Breast epithelium (tissue), 4 donors: ENCODE data around the gene STRBP. TPM values are rescaled to one million over a fixed set of nuclear protein-coding genes. Genes with fewer than 3 reads are reported as not detected.

ENCODE experiments used
- DNase-seq, 2 donors: peaks; one replicate each; pipeline ENCODE4 v3.0.0-alpha.2; 2019; ENCODE audit warnings: low spot score in 2 of 2
- H3K27ac ChIP-seq, 2 donors: fragments of 200-600 bp; sonication (generic) in 1 of 2; one replicate each; pipeline ENCODE4 v1.5.1; 2016 to 2019; ENCODE audit warnings: mild to moderate bottlenecking in 1 of 2
- H3K27me3 ChIP-seq, 2 donors: fragments of 200-600 bp; sonication (generic) in 1 of 2; one replicate each; pipeline versions ENCODE4 v1.5.1 to v1.6.0; 2017 to 2019; ENCODE audit warnings: control low read depth in 1 of 2, mild to moderate bottlenecking in 1 of 2
- H3K36me3 ChIP-seq: fragments of 200-600 bp; one replicate; pipeline ENCODE4 v1.5.1; 2019
- H3K4me1 ChIP-seq, 2 donors: fragments of 200-600 bp; sonication (generic); one replicate each; pipeline ENCODE4 v1.5.1; 2016 to 2019; ENCODE audit warnings: control low read depth in 1 of 2
- H3K4me3 ChIP-seq, 3 donors: fragments of 200-600 bp; sonication (generic); 1 replicate in 2 of 3; 2 replicates in 1 of 3; pipeline ENCODE4 v1.5.1; 2016 to 2019; ENCODE audit warnings: mild to moderate bottlenecking in 3 of 3, moderate library complexity in 2 of 3
- H3K9me3 ChIP-seq, 2 donors: fragments of 200-600 bp; sonication (generic) in 1 of 2; one replicate each; pipeline ENCODE4 v1.5.1; 2016 to 2019; ENCODE audit warnings: control low read depth in 1 of 2
- CTCF ChIP-seq, 3 donors: fragments of 450-650 bp; IDR thresholded peaks; one replicate each; pipeline ENCODE4 v1.5.1; 2016 to 2017; ENCODE audit warnings: antibody characterized with exemption in 3 of 3, mild to moderate bottlenecking in 3 of 3, moderate library complexity in 3 of 3
- POLR2A ChIP-seq: fragments of 450-650 bp; IDR thresholded peaks from one replicate; pipeline ENCODE4 v1.6.1; 2016; ENCODE audit warnings: antibody characterized with exemption, mild to moderate bottlenecking, moderate library complexity
- POLR2AphosphoS5 ChIP-seq, 3 donors: sonication (generic); formaldehyde crosslinking; IDR thresholded peaks; one replicate each; pipeline ENCODE4 v1.6.1; 2017; ENCODE audit warnings: antibody characterized with exemption in 3 of 3
- intact Hi-C: fragments of 100-400 bp; cut with DNase I; formaldehyde crosslinking; loops from one replicate; pipeline ENCODE4 v1.15.1; 2023; ENCODE audit warnings: low total_unique reads
- total RNA-seq, 3 donors: library from RNA; depleted of rRNA; stranded (reverse); fragments of >200 nt; gene quantifications; one replicate each; pipeline ENCODE4 v1.1.0, GENCODE V29; 2016

Gene STRBP
- total RNA-seq, 3 donors from 2014 or later, result 8.0 to 37.0 (median 22.6) TPM

- no peaks in the 10 kb centered on the region for H3K27me3 ChIP-seq
- intact Hi-C loops, result no loop called here
- peak overlapping the region in 1 of 2 donors; percentile 13 for H3K27ac ChIP-seq
- H3K36me3 ChIP-seq, result no peaks in the 10 kb centered on the region
- H3K4me3 ChIP-seq, result no peak overlapping the region
- no peaks in the 10 kb centered on the region for H3K9me3 ChIP-seq
- H3K4me1 ChIP-seq, result no peaks in the 10 kb centered on the region
- no peak for DNase-seq
- TF ChIP-seq POLR2AphosphoS5 (IDR thresholded peaks at IDR 0.05) (no peak), POLR2A (no peak), CTCF (IDR thresholded peaks at IDR 0.05) (no peak)
Measured at GRCh38 chr9:123073441-123073840, 194.9 kb downstream of the STRBP start.

DNA sequence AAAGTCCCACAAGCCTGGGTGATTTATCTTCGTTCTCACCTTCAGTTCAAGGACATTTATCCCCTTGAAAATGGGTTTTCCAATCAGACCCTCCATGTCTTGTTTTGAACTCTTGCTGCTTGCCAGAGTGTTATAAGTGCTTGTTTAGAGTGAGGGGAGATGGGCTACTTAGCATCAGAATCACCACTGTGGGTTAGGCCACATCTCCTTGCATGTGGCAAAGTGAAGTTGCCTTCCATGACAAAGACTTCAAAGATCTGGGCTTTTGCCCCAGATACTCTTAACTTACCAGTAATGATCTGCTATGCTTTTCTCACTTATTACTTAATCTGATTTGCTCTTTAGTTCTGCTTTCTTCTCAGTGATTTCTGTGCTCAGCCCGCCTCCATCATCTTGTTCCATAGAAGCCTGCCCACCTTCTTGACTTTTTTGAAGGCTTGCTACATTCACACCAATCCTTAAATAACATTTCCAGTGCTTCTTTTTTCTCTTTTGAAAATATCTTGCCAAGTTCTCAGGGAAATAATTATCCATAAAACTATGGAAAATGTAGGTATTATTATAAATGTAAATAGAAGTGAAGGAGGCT, 195.9 kb downstream of the STRBP start:
- H3K4me3 ChIP-seq, result no peak overlapping the region
- TF ChIP-seq POLR2AphosphoS5 (IDR thresholded peaks at IDR 0.05), result no peak
- no peak for TF ChIP-seq POLR2A
- no peak for TF ChIP-seq CTCF (IDR thresholded peaks at IDR 0.05)
- H3K36me3 ChIP-seq, result no peaks in the 10 kb centered on the region
- no peak for DNase-seq
- H3K27ac ChIP-seq, result no peak overlapping the region
- no peaks in the 10 kb centered on the region for H3K27me3 ChIP-seq
- no peaks in the 10 kb centered on the region for H3K4me1 ChIP-seq
- H3K9me3 ChIP-seq, result no peaks in the 10 kb centered on the region
- intact Hi-C loops, result no loop called here

Other genes starting within 250 kb of the STRBP start
- 1 to 10 TPM in 2 of 3 donors, not detected in 1; 3.3 to 6.7 TPM for gene GPR21, start 234.9 kb downstream of the STRBP start, total RNA-seq
- 1 to 10 TPM in 1 of 3 donors, under 1 TPM in 1, not detected in 1; under 0.01 to 2.3 TPM for gene CRB2, start 87.6 kb upstream of the STRBP start, total RNA-seq